Retinal pigment epithelial cell (primary cell): ENCODE data around the gene RILP.

ENCODE experiments used
- DNase-seq: peaks from one replicate; pipeline ENCODE4 v3.0.0-alpha.2; 2010; ENCODE audit warnings: low read depth
- H3K4me3 ChIP-seq: 2 replicates; pipeline ENCODE4 v1.5.1; 2011; ENCODE audit warnings: mild to moderate bottlenecking, low read length, control low read depth, moderate library complexity
- CTCF ChIP-seq: conservative IDR thresholded peaks from 2 replicates; pipeline ENCODE4 v1.5.1; 2011; ENCODE audit warnings: low read depth, low read length, control low read depth, inconsistent platforms

The RILP gene

GRCh38 chr17:1646199-1646875 lies 3.3 kb downstream of the RILP start:
- TF ChIP-seq CTCF, result no peak
- no peak overlapping the region for H3K4me3 ChIP-seq
- DNase-seq, result no peak

- no peak for TF ChIP-seq CTCF
- H3K4me3 ChIP-seq, result no peak within 1 kb of the TSS
- no peak for DNase-seq
Observed at GRCh38 chr17:1645207-1646171, 4.2 kb downstream of the RILP start, which contains the start of gene SCARF1. Gene SCARF1 (minus strand): TSS chr17:1645732. CDS start chr17:1645697, 35 bp downstream.

- no peak overlapping the region for H3K4me3 ChIP-seq
- no peak for DNase-seq
- TF ChIP-seq CTCF, result no peak
Observed at GRCh38 chr17:1644493-1645206, 5.0 kb downstream of the RILP start.

GRCh38 chr17:1643999-1644492 lies 5.6 kb downstream of the RILP start:
- no peak for TF ChIP-seq CTCF
- DNase-seq, result no peak
- peak overlapping the region; percentile 8 for H3K4me3 ChIP-seq

- peak; percentile 30 for TF ChIP-seq CTCF
- DNase-seq, result no peak
- peak overlapping the region; percentile 20 for H3K4me3 ChIP-seq
Observed at GRCh38 chr17:1643293-1643998, 6.2 kb downstream of the RILP start.

- no peak for TF ChIP-seq CTCF
- no peak for DNase-seq
- H3K4me3 ChIP-seq, result no peak overlapping the region
Observed at GRCh38 chr17:1641065-1641403, 8.6 kb downstream of the RILP start.
